Measurements from ENCODE around the gene OSCP1. TPM values are rescaled to one million over a fixed set of nuclear protein-coding genes. Genes with fewer than 3 reads are reported as not detected.

The OSCP1 gene
- polyA plus RNA-seq, 1 of the 3 experiments (the other 2 are of a cell fraction) = 11.9 TPM

- no peak for TF ChIP-seq IRF3 (IDR thresholded peaks at IDR 0.05; ENCODE audit: low read depth, low read length)
- TF ChIP-seq NFIC (IDR thresholded peaks at IDR 0.05; ENCODE audit: borderline replicate concordance) = no peak
- no peak for TF ChIP-seq JUND (IDR thresholded peaks at IDR 0.05)
- no peak for TF ChIP-seq RAD21 (IDR thresholded peaks at IDR 0.05; ENCODE audit: low read length)
Measured at GRCh38 chr1:36415661-36416326, 34.5 kb downstream of the OSCP1 start (continued).

DNA sequence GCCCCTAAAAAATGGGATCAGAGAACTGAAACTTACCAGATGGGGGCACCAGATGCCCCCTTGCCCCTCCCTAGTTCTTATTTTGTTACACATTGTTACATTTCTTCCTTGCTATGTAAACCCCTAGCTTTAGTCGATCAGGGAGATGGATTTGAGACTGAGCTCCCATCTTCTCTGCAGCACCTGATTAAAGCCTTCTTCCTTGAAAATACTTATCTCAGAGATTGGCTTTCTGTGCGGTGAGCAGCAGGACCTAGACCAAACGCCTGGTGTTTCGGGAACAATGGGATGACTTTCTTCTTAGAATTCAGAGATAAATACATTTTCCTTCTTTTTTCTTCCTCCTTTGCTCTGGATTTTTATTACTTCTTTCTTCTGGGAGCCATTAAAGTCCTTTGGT is 35.9 kb downstream of the OSCP1 start:
- DNase-seq = no peak
- ChIA-PET CTCF (interaction anchor here (1.6 kb wide), 1 partner anchor 72 kb away, joined by 6 read pairs; no protein-coding TSS in a partner anchor), POLR2A (no interaction called here)
- Histone ChIP-seq H3K9ac (no peak overlapping the region), H3K79me2 (ENCODE audit: insufficient read depth) (no peaks in the 10 kb centered on the region), H3K4me2 (no peak overlapping the region), H3K4me1 (ENCODE audit: control insufficient read depth in 1 of 2, insufficient read depth in 2 of 2, low read depth in 1 of 2, low read length in 1 of 2) (no peaks in the 10 kb centered on the region), H3K4me3 (ENCODE audit: low read depth in 2 of 2, low read length in 1 of 2) (no peak overlapping the region), H3K9me3 (no peaks in the 10 kb centered on the region), H3K27me3 (ENCODE audit: insufficient read depth) (no peaks in the 10 kb centered on the region), H3K36me3 (replicated peaks in 1 of 2; ENCODE audit: control insufficient read depth in 1 of 2, insufficient read depth in 2 of 2, low read length in 1 of 2) (no peaks in the 10 kb centered on the region), H4K20me1 (ENCODE audit: insufficient read depth) (no peaks in the 10 kb centered on the region), H3F3A (replicated peaks; ENCODE audit: insufficient read depth) (no peaks in the 10 kb centered on the region), H3K9me2 (no peaks in the 10 kb centered on the region), H2AFZ (ENCODE audit: low read depth) (no peak overlapping the region), H3K27ac (ENCODE audit: low read depth in 2 of 2, low read length in 1 of 2) (no peak overlapping the region)
- TF ChIP-seq, protein P1, sequence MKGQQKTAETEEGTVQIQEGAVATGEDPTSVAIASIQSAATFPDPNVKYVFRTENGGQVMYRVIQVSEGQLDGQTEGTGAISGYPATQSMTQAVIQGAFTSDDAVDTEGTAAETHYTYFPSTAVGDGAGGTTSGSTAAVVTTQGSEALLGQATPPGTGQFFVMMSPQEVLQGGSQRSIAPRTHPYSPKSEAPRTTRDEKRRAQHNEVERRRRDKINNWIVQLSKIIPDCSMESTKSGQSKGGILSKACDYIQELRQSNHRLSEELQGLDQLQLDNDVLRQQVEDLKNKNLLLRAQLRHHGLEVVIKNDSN (IDR thresholded peaks at IDR 0.05; ENCODE audit: borderline replicate concordance, low read depth) = no peak
- TF ChIP-seq NRF1 (IDR thresholded peaks at IDR 0.05; ENCODE audit: low read depth, low read length) (no peak), GATA2 (CRISPR knock-in tag; IDR thresholded peaks at IDR 0.05) (no peak), EZH2phosphoT487 (IDR thresholded peaks at IDR 0.05; ENCODE audit: borderline replicate concordance, low read depth) (no peak)
- 82% methylated on average over 4 of the region's 4 CpGs for WGBS (ENCODE audit: low lambda C conversion rate)

DNA sequence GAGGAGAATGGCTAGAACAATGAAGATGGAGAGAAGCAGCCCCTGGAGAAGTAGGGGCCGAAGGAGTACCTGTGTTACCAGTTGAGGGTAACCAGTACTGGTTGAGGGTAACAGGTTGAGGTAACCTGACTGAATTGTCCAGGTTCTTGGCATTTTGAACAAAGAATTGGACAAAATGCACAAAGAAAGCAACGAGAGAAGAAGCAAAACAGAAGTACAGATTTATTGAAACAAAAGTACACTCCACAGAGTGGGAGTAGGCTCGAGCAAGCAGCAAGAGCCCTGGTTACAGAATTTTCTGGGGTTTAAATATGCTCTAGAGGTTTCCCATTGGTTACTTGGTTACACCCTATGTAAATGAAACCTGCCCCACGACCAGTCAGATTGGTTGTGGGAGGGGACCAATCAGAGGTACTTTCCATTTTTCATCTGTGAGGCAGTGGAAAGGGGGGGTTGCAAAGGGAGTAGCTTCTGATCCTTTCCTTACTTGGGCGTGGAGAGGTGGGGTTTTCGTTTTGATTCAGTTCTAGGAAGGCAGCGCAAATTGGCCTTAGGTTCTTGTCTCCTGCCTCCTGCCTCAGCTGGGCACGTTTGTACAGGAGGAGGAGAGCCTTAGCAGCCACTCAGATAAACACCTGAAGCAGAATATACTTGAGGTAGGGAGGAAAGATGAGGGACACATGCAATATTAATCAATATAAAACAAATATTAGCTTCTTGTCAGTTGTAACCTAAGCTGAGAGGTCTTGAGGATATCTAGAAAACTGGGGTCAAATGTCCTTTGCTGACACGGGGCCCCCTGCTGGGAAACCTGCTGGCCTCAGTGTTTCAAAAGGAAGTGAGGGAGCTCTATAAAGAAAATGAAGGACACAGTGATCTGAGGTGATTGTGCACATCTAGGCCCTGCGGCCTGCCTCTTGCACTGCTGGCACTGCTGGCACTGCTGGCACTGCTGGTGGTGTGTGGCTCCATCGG is 38.3 kb downstream of the OSCP1 start:
- no peak overlapping the region for H3K4me3 ChIP-seq (ENCODE audit: low read depth in 2 of 2, low read length in 1 of 2)
- POLR2A ChIA-PET = no interaction called here
- 70% methylated on average over 11 of the region's 11 CpGs for whole genome bisulfite sequencing (ENCODE audit: low lambda C conversion rate)

More for the DNA sequence above, 38.3 kb downstream of the OSCP1 start:
- Histone ChIP-seq H3K4me1 (ENCODE audit: control insufficient read depth in 1 of 2, insufficient read depth in 2 of 2, low read depth in 1 of 2, low read length in 1 of 2) (peaks cover 0 to 4% of the 10 kb centered on the region in 2 experiments; a peak in 1 of 4 replicates), H3K27ac (ENCODE audit: low read depth in 2 of 2, low read length in 1 of 2) (no peak overlapping the region), H3K9me2 (no peaks in the 10 kb centered on the region), H3K79me2 (ENCODE audit: insufficient read depth) (no peaks in the 10 kb centered on the region), H3F3A (replicated peaks; ENCODE audit: insufficient read depth) (peaks cover 13% of the 10 kb centered on the region), H3K36me3 (replicated peaks in 1 of 2; ENCODE audit: control insufficient read depth in 1 of 2, insufficient read depth in 2 of 2, low read length in 1 of 2) (no peaks in the 10 kb centered on the region), H3K27me3 (ENCODE audit: insufficient read depth) (no peaks in the 10 kb centered on the region), H4K20me1 (ENCODE audit: insufficient read depth) (no peaks in the 10 kb centered on the region), H2AFZ (ENCODE audit: low read depth) (no peak overlapping the region), H3K9ac (no peak overlapping the region), H3K4me2 (no peak overlapping the region), H3K9me3 (no peaks in the 10 kb centered on the region)
- no peak for DNase-seq
- CTCF ChIA-PET = interaction anchor here (1.0 to 2.3 kb wide), 4 partner anchors 8 to 70 kb away, joined by 5 to 14 read pairs (median 6); no protein-coding TSS in a partner anchor
- TF ChIP-seq TAF1 (IDR thresholded peaks at IDR 0.05; ENCODE audit: borderline replicate concordance, low read depth, low read length) (no peak), CTCF (IDR thresholded peaks at IDR 0.05) (peak; percentile 8; the same call in 1 of the 2 replicates), REST (IDR thresholded peaks at IDR 0.05; ENCODE audit: low read depth, low read length) (no peak)

Data from SK-N-SH (cell line).